Measurements from ENCODE around the gene LRRFIP2.

DNA sequence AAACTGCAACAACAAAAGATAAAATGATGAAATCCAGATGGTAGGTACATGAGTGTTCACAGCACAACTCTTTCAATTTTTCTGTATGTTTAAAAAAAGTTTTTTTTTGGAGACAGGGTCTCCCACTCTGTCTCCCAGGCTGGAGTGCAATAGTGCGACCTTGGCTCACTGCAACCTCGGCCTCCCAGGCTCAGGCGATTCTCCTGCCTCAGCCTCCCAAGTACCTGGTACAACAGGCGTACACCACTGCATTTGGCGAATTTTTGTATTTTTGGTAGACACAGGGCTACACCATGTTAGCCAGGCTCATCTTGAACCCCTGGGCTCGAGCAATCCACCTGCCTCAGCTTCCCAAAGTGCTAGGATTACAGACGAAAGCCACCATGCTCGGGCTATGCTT is 18.6 kb downstream of the LRRFIP2 start:
- TF ChIP-seq CTCF (IDR thresholded peaks at IDR 0.05; ENCODE audit: low read length) (no peak), EZH2phosphoT487 (IDR thresholded peaks at IDR 0.05; ENCODE audit: low read length) (no peak), EZH2 (optimal IDR thresholded peaks at IDR 0.05; ENCODE audit: low read depth, low read length) (no peak)

Measured in MM.1S (cell line).